A549 (cell line): ENCODE measurements around the gene GRHL3. TPM values are rescaled to one million over a fixed set of nuclear protein-coding genes. Genes with fewer than 3 reads are reported as not detected.

ENCODE experiments used
- ATAC-seq, 2 experiments: fragments of 200-7000 bp in 1 of 2; fragments of >200 bp in 1 of 2; cut with Nextera tagmentation in 1 of 2; cut with Tn5 transposase in 1 of 2; 3 replicates each; pipeline versions ENCODE4 v1.8.0 to v1.9.1; 2018 to 2020; ENCODE audit warnings: mild to moderate bottlenecking in 1 of 2, moderate library complexity in 1 of 2
- CTCF ChIA-PET: fragments of 300-600 bp; sonication (Branson Sonifier 250); formaldehyde crosslinking; extraction: SDS; loops from one replicate; lab custom pipeline; 2021; ENCODE audit warnings: antibody characterized with exemption, inconsistent platforms; lab: Yijun Ruan, JAX
- POLR2A ChIA-PET: fragments of 350-600 bp; formaldehyde crosslinking; extraction: SDS; loops from one replicate; lab custom pipeline; 2021; ENCODE audit warnings: antibody characterized with exemption, inconsistent platforms; lab: Yijun Ruan, JAX
- DNase-seq, 2 experiments: peaks; one replicate each; pipeline versions ENCODE4 v3.0.0 to v3.0.0-alpha.2; 2011 to 2016; ENCODE audit warnings: low read depth in 1 of 2, low spot score in 1 of 2
- FAIRE-seq: peaks from 2 replicates; lab custom pipeline; 2011; peaks lifted over from hg19 to GRCh38; lab: Jason Lieb, UNC
- H3K27ac ChIP-seq, 2 experiments: fragments of >200 bp; sonication (Bioruptor Twin); formaldehyde crosslinking; 3 replicates each; pipeline ENCODE4 v1.5.1; 2016 to 2017
- H3K4me1 ChIP-seq: fragments of >200 bp; sonication (Bioruptor Twin); formaldehyde crosslinking; 3 replicates; pipeline ENCODE4 v1.6.1; 2016
- H3K4me2 ChIP-seq: fragments of >200 bp; sonication (Bioruptor Twin); formaldehyde crosslinking; 3 replicates; pipeline ENCODE4 v1.6.1; 2016
- H3K4me3 ChIP-seq: fragments of >200 bp; sonication (Bioruptor Twin); formaldehyde crosslinking; 3 replicates; pipeline ENCODE4 v1.5.1; 2016
- H3K9me3 ChIP-seq: fragments of >200 bp; sonication (Bioruptor Twin); formaldehyde crosslinking; 3 replicates; pipeline ENCODE4 v1.6.1; 2016
- CTCF ChIP-seq: fragments of >200 bp; sonication (Bioruptor Twin); formaldehyde crosslinking; IDR thresholded peaks from 3 replicates; pipeline ENCODE4 v1.5.1; 2016
- EHMT2 ChIP-seq: fragments of 200-600 bp; sonication (generic); IDR thresholded peaks from 2 replicates; pipeline ENCODE4 v1.6.1; 2016; ENCODE audit warnings: antibody characterized with exemption, low read depth, mild to moderate bottlenecking, moderate library complexity
- FOSB ChIP-seq: fragments of 250-450 bp; sonication (Bioruptor Pico); IDR thresholded peaks from 2 replicates; pipeline ENCODE4 v1.5.0; 2020; ENCODE audit warnings: mild to moderate bottlenecking, moderate library complexity
- FOXS1 ChIP-seq: fragments of 250-450 bp; sonication (Bioruptor Pico); IDR thresholded peaks from 2 replicates; pipeline ENCODE4 v1.5.0; 2020; ENCODE audit warnings: mild to moderate bottlenecking, moderate library complexity
- GATA3 ChIP-seq: IDR thresholded peaks from 2 replicates; pipeline ENCODE4 v1.6.1; 2012; ENCODE audit warnings: borderline replicate concordance
- HDAC2 ChIP-seq: fragments of 200-600 bp; sonication (generic); IDR thresholded peaks from 2 replicates; pipeline ENCODE4 v1.6.1; 2016
- HOXA7 ChIP-seq: fragments of 250-450 bp; sonication (Bioruptor Pico); IDR thresholded peaks from 2 replicates; pipeline ENCODE4 v1.5.0; 2020; ENCODE audit warnings: mild to moderate bottlenecking, moderate library complexity
- JUN ChIP-seq, 2 experiments: fragments of >200 bp; sonication (Bioruptor Twin); formaldehyde crosslinking; IDR thresholded peaks; 2 replicates in 1 of 2; 3 replicates in 1 of 2; pipeline ENCODE4 v1.6.1; 2016 to 2017
- JUNB ChIP-seq: fragments of >200 bp; sonication (Bioruptor Twin); formaldehyde crosslinking; IDR thresholded peaks from 2 replicates; pipeline ENCODE4 v1.6.1; 2016
- MAFK ChIP-seq: fragments of 450-650 bp; IDR thresholded peaks from 2 replicates; pipeline ENCODE4 v1.6.1; 2014; ENCODE audit not compliant: partially characterized antibody
- MAX ChIP-seq: IDR thresholded peaks from 2 replicates; pipeline ENCODE4 v1.6.1; 2012
- PBX3 ChIP-seq: IDR thresholded peaks from 2 replicates; pipeline ENCODE4 v1.6.1; 2012
- PHF8 ChIP-seq: fragments of 200-600 bp; sonication (generic); IDR thresholded peaks from 2 replicates; pipeline ENCODE4 v1.6.1; 2016; ENCODE audit warnings: low read depth, mild to moderate bottlenecking, antibody characterized with exemption, moderate library complexity, borderline replicate concordance
- RARB ChIP-seq: fragments of 250-450 bp; sonication (Bioruptor Pico); IDR thresholded peaks from 2 replicates; pipeline ENCODE4 v1.8.0; 2021; ENCODE audit warnings: mild to moderate bottlenecking, moderate library complexity
- SMC3 ChIP-seq: fragments of >200 bp; sonication (Bioruptor Twin); formaldehyde crosslinking; IDR thresholded peaks from 3 replicates; pipeline ENCODE4 v1.6.1; 2018; ENCODE audit warnings: inconsistent platforms
- ZC3H11A ChIP-seq: fragments of 450-650 bp; IDR thresholded peaks from 2 replicates; pipeline ENCODE4 v1.6.1; 2014; ENCODE audit warnings: antibody characterized with exemption, mild to moderate bottlenecking
- WGBS: methylation state at CpG from one replicate; pipeline ENCODE4 v1.1.6; 2017; ENCODE audit errors: missing lambda C conversion rate; 5-methylcytosine and 5-hydroxymethylcytosine counted together
- polyA plus RNA-seq, 4 experiments: library from polyadenylated mRNA; depleted of rRNA in 3 of 4; stranded (reverse); fragments of >200 nt; fragmentation: RNase III in 1 of 4; extraction: RNeasy Plus Mini Kit Qiagen cat#74134 plus additional on column Dnase treatment in 1 of 4; gene quantifications; 2 replicates in 3 of 4; 3 replicates in 1 of 4; pipeline ENCODE4 v1.2.3, GENCODE V29; 2011 to 2017

Gene GRHL3
- polyA plus RNA-seq, 2 of the 4 experiments (the other 2 are of a cell fraction), result 0.58 to 1.6 TPM

- ATAC-seq (no peak), DNase-seq (no peak)
- peak overlapping the region; percentile 68 to 86; a peak in 5 of 6 replicates for H3K27ac ChIP-seq
- no peaks in the 10 kb centered on the region for H3K9me3 ChIP-seq
- H3K4me3 ChIP-seq, result no peak overlapping the region
- POLR2A ChIA-PET, result no interaction called here
- peak; percentile 44; the same call in 1 of the 2 replicates for TF ChIP-seq ZC3H11A
- no peak for TF ChIP-seq JUNB
- TF ChIP-seq, all 56 proteins: peak for 1
- no peak overlapping the region for H3K4me2 ChIP-seq
- no peak for FAIRE-seq
- H3K4me1 ChIP-seq, result peaks cover 61% of the 10 kb centered on the region
- CTCF ChIA-PET, result interaction anchor here (1.0 to 7.8 kb wide), 3 partner anchors 87 to 90 kb away, joined by 3 to 52 read pairs (median 16); no protein-coding TSS in a partner anchor
- WGBS, result 100% methylated on average over 1 of the region's 1 CpG
Observed at GRCh38 chr1:24288479-24288878, 30.7 kb upstream of the GRHL3 start.

GRCh38 chr1:24289937-24290595 is 29.1 kb upstream of the GRHL3 start:
- WGBS, result 15% methylated on average over 13 of the region's 15 CpGs
- no peak for FAIRE-seq
- Histone ChIP-seq H3K4me3 (no peak overlapping the region), H3K9me3 (no peaks in the 10 kb centered on the region), H3K4me1 (peaks cover 58% of the 10 kb centered on the region), H3K27ac (peak overlapping the region; percentile 68 to 86), H3K4me2 (peak overlapping the region; percentile 47)
- peak; percentile 75 for TF ChIP-seq MAFK
- no peak for TF ChIP-seq RARB (CRISPR knock-in tag)
- TF ChIP-seq HDAC2, result no peak
- no peak for TF ChIP-seq FOSB (CRISPR knock-in tag)
- peak; percentile 44; the same call in 1 of the 2 replicates for TF ChIP-seq GATA3
- 0 out of 5 replicates have a peak, but pooled peaks of 1 of the 2 experiments have one; percentile 22 for TF ChIP-seq JUN (IDR thresholded peaks at IDR 0.05)
- no peak for TF ChIP-seq PHF8
- peak; percentile 46 for TF ChIP-seq MAX
- TF ChIP-seq CTCF, result no peak
- TF ChIP-seq HOXA7 (CRISPR knock-in tag), result no peak
- TF ChIP-seq PBX3, result no peak
- TF ChIP-seq EHMT2, result no peak
- no peak for TF ChIP-seq FOXS1 (CRISPR knock-in tag)
- 0 out of 3 replicates have a peak, but pooled peaks have one; percentile 5 for TF ChIP-seq SMC3
- peak; percentile 51 to 88 for DNase-seq
- POLR2A ChIA-PET, result no interaction called here
- CTCF ChIA-PET, result interaction anchor here (0.6 to 7.8 kb wide), 7 partner anchors 11 to 102 kb away, joined by 3 to 52 read pairs (median 4); no protein-coding TSS in a partner anchor
- ATAC-seq, result peak; percentile 51 to 76; a peak in 5 of 6 replicates

GRCh38 chr1:24290933-24291487 is 28.1 kb upstream of the GRHL3 start:
- WGBS, result 74% methylated on average over 8 of the region's 8 CpGs
- ChIA-PET CTCF (interaction anchor here (0.8 to 7.8 kb wide), 6 partner anchors 10 to 103 kb away, joined by 3 to 52 read pairs (median 4); no protein-coding TSS in a partner anchor), POLR2A (no interaction called here)
- Histone ChIP-seq H3K9me3 (no peaks in the 10 kb centered on the region), H3K27ac (peak overlapping the region; percentile 68 to 86), H3K4me1 (peaks cover 63% of the 10 kb centered on the region)
- TF ChIP-seq FOSB (CRISPR knock-in tag), result no peak
- TF ChIP-seq, all 56 proteins: peak for 0
- H3K4me2 ChIP-seq, result peak overlapping the region; percentile 12; the same call in 1 of the 3 replicates
- no peak overlapping the region for H3K4me3 ChIP-seq
- no peak for ATAC-seq
- DNase-seq, result peak in 1 of 2 experiments; percentile 33
- no peak for FAIRE-seq
